DMS79 treated with DMSO at 0.1 percent for 48 hours (cell line): Measurements from ENCODE around the gene MRRF.

Experiments
- DNase-seq: peaks from one replicate; lab custom pipeline; 2025; lab: John Stamatoyannopoulos, UW

The MRRF gene

DNA sequence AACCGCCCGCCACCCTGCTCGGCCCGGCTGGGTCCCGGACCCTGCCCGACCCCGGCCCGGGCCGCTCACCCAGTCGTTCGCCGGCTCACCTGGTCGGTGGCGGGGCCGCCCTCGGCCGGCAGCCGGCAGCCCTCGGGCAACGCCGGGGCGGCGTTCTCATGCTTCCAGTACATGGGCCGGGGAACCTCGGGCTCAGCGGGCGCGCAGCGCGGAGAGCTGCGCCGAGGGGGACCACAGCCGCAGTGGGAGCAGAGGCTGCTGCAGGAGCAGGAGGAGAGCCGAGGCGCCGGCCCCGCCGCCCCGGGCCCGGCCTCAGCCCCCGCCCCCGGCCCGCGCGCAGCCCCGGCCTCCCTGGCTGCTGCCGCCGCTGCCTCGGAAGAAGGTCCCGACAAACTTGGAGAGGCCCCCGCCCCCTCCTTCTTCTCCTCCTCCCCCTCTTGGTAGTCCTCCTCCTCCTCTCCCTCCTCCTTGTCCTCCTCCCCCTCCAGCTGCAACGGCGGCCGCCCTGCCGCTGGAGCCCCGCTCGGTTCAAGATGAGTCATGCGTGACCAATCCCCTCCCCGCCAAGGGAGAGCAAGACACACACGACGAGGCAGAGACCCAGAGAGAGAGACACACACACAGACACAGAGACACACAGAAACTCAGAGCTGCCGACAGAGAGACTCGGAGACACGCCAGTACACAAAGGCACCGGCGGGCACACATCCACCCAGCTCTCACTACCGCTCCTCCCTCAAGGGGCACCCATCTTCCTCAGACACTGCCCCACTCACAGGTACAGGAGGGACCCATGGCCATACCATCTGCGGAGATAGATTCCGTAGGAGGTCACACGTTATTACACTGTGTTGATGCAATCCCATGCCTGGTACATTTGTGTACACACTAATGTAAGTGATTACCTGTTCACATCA is 35.9 kb upstream of the MRRF start, which contains the start of gene LHX6:
TSS of gene LHX6 (minus strand) at position 390 of the 917 bp plus-strand sequence. CDS start at position 173, 217 bp downstream.
- DNase-seq = peak; percentile 47

DNA sequence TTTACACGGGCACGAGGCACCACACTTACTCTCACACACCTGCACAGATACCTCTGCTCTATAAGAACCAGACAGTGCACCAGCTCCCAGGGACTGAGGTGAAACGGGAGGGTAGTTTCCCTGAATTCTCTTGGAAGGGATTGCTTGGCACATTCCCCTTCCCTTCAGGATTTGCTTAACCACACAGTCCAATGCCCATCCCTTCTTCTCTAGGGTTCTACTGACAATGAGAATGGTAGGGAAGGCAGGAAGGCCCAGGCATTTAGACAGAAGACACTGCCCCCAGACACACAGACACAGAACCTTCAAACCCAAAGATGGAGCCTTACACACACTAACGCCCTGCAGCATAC is 35.2 kb upstream of the MRRF start:
- peak; percentile 47 for DNase-seq

DNA sequence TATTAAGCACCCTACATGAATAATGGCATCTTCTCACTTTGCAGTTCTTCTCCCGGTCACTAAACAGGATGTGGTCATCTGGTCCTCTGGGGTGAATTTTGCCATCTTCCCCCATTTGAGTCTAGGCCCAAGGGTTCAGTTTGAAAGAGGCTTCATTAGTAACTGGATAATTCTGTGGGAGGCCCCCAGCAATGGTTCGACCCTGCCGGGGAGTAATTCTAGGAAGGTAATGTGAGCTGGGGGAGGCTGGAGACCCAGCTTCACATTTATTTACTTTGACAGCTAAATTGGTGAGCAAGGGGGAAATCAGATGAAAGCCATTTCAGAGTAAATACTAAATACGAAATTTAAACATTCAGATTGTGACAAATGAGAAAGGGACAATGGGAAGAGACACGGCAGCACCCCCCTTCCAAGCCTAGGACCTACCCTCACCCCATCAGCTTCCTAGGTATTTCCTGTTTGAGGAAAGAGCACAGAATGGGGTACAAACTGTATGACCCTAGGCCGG is 31.8 kb upstream of the MRRF start:
- no peak for DNase-seq

DNA sequence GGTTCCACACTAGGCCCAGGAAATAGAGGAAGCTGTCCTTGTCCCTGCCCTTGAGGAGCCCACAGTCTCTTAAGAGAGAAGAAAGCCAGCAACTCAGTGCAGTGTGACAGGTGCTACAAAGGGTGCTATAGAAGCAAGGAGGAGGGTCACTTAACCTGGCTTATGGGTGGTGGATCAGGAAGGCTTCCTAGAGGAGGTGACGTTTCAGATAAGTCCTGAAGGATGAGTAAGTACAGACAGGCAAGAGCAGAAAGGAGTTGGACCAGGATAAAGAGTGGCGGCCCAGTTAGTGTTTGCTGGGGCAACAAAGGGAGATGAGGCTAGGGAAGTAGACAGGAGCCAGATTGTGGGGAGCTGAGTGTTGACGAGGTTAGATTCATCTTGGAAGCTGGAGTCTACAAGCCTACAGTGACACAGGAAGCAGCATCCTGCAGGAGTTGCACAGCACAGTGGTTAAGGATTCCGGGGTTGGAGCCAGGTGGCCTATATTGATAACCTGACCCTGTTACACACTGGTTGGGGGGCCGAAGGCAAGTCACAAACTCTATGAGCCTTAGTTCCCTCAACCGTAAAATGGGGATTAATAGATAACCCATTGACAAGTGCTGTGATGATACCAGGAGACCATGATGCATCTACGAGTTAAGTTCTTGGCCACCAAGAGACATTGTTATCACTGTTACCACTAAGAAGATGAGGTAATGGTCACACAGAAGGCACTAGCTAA is 30.5 kb upstream of the MRRF start:
- no peak for DNase-seq

DNA sequence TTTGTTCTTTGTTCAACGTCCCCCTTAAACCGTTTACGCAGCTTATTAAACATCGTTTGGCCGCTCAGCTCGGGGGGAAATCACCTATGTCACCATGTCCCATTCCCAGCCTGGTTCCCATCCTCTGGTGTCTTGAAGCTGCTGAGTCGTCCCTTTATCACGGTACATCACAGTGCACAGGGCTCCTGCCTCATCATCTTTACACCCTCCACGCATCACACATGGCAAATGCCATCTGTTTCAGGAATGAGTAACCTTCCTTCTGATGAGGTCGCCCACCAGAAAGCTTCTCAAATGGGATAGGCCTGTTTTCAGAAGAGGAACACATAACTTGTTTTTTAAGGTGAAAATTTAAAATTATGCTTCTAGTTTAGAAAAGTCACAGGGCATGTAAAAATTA is 28.0 kb upstream of the MRRF start:
- no peak for DNase-seq

DNA sequence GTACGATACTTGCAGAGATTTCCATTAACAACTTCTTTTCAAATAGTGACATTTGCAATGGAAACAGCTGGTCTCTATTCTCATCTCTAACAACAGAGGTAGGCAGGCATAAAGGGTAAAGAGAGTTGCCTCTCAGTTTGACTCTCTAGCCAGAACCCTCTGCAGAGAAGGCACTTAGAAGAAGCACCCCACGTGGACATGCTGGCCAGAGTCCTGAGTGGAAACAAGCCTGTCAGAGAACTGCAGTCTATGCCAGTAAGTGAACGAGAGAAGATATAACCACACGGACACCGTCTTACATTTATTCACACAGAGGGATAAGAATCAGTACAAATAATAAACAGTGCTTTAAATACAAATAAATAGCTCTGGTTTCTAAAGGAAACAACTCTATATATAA is 25.0 kb upstream of the MRRF start:
- DNase-seq = no peak

DNA sequence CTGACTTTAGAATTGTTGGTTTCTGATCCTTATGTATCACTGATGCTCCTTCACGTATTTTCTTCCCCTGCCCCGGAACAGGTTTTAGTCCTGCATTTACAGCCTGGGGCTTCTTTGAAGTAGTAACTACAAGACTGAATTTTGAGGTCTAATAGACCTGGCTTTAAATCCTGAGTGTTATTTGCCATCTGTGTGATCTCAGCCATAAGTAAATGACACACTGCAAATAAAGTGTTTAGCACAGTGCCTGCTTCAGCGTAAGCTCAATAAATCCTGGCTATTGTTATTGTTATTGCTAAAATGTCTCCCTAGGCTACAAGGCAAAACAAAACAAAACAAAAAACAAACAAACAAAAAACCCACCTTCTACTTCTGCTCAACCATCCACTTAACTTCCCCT is 20.3 kb upstream of the MRRF start:
- no peak for DNase-seq

DNA sequence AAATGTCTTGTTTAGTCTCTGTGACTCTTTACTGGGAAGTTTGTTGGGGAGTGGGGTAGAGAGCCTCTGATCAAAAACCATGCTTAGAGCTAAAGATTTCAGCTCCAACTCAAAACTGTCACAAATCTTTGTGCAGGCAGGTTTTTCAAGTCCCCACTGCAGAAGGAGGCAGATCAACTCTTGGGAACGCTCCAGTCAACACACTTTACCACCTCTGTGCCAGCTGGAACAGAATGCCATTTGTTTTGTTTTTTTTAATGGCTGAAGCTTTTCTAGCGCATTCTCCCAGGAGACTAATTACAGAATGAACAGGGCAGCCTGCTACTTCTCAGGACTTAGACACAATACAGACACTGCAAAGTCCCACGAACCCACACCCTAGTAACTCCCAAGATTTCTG is 18.0 kb upstream of the MRRF start:
- DNase-seq = no peak

DNA sequence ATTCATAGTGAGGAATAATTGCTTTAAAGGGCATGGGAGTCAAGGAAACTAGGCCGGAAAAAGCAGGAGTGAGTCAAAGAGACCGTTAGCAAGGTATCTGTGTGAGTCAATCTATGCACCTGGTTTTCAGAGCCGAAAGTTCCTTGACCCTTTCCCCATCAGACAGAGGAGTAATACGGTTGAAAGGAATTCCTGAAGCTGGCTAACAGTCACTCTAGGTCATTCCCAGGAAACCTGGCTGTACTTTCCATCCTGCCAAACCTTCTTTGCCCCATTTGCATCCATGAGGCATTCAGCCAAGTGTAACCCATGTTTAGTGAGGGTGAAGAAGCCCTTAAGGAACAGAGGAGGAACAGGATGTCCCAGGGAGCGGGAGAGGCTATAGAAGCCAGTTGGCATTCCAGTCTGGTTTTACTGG is 16.2 kb upstream of the MRRF start:
- no peak for DNase-seq

DNA sequence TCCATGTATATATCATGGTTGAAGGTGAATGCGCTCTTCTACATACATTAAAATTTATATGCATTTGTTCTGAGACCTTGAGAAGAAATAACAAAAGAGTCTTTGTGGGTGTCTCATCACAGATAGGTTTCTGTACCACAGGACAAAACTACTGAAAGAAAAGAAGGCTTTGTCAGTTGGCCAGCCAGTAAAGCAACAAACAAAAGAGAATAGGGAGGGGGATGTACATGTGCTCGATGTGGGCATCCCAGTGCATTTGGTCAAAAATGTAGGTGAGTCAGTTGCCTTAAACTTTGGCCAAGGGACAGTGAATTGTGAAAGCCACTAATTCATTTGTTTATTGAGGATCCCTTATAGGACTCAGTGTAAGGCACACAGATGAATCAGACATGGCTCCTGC is 13.3 kb upstream of the MRRF start:
- DNase-seq = no peak

DNA sequence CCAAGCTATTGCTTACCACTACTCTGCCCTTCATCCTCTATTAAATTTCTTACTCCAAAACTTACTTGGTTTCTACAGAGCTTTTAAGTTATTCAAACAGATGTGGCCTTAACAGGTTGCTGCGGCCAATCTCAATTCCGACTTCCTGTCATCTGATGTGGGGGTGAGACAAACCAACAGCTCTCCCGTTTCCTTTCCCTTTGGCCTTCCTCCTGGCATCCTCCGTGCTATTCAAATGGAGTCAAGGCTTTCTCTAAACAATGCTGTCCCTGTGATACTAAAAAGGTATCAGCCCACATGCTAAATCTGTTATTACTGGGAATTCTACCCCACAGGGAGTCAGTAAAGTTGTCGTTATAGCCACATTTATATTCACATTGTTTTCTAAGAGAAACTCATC is 11.9 kb upstream of the MRRF start:
- no peak for DNase-seq

DNA sequence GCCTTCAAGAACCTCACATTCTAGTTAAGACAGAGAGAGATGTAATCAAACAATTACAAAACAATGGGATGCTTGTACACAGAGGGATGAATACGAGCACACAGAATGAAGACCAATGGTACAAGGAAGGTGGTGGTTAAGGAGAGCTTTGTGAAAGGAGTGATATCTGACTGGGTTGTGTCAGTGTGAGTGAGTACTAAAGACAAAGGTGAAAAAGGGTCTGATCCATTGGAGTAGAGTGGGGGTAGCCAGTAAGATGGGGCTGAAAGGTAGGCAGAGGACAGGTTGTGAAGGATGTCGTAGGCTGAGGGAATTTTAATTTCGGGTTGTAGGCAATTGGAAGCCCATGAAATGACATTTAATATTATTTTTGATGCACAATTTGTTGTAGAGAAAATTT is 9.9 kb upstream of the MRRF start:
- no peak for DNase-seq

DNA sequence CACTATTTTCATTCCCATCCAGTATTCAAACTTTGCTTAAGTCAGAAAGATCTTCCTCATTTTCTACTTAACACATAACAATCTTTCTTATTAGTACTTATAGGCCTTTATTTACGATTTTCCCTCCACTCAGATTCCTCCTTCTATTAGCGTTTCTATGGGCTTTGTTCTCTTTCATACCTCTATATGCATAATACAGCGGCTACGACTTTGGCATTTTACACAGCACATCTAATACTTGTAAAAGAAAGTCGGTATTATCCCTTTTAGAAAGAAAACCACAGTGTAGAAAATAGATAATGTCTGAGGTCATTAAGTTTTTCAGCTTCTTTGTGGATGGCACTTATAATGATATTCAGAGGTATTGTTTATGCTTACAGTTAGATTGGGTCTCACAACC is 8.5 kb upstream of the MRRF start:
- no peak for DNase-seq

DNA sequence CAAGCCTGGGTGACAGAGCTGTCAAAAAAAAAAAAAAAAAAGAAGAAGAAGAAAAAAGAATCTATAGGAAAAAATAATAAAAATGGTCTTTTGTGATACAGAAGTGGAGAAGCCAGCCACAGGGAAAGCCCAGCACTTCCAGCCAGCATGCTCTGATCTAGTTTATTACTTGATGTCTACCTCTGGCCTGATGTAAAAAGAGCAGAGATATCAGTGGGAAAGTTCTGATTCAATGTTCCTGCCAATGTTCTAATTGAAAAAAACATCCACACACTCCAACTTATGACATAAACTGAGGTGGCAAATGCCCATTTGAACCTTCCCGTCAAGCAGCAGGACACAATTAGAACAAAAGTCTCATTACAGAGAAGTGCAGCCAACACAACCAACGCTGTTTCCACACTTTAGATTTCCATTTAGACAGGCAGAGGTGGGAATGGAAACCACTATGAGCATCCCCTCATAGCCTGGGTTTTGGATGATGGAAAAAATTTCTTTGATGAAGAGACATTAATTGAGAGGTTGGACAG is 5.7 kb upstream of the MRRF start:
- no peak for DNase-seq

DNA sequence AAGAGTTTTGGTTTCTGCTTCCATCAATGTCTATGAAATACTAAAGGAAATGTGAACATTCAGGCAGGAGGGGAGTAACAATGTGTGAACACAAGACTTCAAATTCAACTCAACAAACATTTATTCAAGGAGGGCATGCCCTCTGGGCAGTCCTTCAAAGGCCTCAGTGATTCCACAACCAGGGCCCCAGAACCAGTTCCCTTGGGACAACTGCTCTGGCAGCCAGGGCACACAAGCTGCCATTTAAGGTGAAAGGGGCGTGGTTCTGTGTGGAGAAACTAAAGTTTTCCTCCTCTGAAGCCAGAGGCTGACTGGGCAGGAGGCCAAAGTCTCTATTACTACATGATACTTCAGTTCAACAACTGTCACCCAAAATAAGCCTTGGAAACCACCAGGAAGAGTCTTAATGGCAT is 3.2 kb upstream of the MRRF start:
- DNase-seq = peak; percentile 68

DNA sequence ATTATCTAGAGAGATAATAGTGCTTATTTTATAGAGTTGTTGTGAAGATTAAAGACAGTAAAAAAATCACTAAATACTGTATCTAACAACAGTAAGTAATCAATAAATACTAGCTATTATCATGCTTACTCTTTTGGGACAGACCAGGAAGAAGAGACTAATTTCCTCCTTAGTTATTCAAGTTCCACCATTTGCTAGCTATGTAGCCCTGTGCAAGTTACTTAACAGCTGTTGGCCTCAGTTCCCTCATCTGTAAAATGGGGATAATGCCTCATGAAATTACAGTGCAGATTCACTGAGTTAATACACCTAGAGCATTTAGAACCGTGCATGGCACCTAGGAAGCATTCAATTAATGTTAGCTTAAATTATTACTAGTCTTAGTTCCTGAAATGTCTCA is 2.6 kb upstream of the MRRF start:
- DNase-seq = no peak

DNA sequence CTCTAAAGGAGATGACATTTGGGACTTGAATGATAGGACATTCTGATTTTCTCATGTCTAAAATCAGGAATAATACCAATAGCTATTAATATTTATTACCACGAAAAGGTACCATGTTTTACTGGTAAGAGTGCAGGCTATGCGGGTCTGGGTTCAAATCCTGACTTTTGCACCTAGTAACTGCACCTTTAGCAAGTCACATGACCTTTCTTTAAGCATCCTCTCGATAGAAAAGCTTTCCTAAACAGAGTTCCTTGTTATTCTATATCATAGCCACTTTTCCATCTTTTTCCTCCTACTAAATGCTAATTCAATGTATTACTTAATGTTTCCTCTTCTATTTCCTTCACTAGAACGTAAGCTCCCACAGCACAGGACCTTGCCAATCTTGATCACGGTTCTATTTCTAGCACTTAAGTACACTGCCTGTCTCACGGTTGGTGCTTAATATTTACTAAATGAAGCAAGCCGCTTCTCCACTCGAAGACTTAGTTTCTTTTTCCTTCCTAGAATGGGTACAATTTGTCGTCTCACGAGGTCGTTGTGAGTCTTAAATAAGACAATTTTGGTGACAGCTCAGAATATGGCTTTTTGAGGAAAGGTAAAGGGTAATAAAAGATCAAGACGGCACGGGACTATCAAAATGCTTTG is 858 bp upstream of the MRRF start:
- DNase-seq = no peak

DNA sequence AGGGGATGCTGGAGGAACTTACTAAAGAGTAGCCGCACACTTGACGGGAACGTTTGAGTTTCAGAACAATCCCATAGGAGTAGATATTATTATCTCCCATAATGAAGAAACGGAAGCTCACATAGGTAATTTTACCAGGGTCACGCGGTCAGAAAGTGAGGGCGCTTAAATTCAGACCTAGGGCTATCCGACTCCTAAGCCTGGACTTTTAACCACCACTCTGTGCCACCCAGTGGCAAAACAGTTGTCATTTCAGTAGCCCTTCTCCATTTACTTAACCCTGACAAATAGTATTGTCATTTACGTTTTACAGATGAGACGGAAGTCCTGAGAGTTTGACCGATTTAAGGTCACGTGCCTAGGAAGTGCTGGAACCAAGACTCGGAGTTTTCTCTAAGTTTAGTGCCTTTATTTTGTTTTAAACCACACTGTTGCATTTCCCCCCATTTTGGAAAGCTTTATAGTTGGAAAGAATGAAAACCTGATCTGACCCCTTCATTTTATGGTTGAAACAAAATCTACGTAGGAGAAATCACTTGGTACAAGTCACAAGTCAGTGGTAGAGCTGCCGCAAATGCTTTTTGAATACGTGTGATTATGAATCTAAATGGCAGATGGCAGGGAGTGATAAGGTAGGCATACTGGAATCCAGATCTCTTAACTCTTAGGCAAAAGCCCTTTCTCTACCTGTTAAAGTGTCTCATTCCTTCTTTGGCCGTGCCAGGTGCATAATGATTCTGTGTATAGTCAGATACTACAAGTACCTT is 650 bp downstream of the MRRF start:
- DNase-seq = peak; percentile 33

DNA sequence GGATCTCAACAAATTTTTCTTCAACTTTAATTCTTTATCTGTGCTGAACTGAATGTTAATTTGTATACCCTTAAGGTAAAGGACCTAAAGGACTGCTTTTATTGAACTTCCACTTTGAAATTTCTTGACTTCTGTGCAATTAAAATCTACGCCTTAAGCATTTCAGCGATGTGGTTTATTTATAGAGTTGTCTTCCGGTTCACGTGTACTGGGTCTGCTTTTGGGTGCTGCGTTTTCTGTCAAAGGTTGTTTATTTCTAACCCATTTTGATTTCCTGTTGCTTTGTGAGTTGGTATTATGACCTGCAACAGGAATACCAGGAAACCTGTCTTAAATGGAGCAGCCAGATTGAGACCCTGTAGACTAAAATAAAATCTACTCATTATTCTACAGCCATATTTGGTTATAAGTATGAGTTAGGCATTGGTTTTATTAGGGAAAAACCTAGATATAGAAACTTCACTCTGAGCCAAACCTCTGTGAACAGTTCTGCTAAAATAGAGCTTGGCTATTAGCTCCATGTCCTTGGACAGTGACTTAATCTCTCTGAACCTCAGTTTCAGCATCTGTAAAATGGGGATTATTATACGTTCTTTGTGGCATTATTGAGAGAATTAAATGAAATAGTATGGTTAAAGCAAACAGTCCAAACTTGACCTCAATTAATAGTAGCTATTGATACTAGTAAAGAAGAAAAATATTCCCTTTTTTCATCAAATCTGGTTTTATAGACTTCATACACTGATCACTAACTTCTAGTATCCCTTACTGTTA is 3.5 kb downstream of the MRRF start:
- no peak for DNase-seq

DNA sequence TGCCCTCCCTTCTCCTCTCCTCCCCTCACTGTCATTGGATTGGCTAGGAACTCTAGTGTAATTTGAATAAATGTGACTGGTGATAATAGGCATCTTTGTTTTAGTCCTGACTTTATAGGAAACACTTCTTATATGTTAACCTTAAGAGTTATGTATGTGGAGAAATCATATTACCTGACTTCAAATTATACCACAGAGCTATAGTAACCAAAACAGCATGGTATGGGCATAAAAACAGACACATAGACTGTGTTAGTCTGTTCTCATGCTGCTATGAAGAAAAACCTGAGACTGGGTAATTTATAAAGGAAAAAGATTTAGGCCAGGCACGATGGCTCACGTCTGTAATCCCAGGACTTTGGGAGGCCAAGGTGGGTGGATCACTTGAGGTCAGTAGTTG is 9.4 kb downstream of the MRRF start:
- DNase-seq = no peak

DNA sequence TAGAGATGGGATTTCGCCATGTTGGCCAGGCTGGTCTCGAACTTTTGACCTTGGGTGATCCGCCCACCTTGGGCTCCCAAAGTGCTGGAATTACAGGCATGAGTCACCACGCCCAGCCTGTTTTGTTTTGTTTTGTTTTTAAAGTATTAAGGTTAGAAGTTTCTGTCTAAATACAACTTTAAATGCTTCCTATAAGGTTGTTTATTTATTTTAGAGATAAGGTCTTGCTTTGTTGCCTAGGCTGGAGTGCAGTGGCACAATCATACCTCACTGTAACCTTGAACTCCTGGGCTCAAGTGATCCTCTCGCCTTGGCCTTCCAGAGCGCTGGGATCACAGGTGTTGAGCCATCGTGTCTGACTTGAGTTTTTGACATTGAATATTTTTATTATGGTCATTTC is 11.4 kb downstream of the MRRF start:
- DNase-seq = no peak
